ENCODE results near the gene OTUB1.

Gene OTUB1

DNA sequence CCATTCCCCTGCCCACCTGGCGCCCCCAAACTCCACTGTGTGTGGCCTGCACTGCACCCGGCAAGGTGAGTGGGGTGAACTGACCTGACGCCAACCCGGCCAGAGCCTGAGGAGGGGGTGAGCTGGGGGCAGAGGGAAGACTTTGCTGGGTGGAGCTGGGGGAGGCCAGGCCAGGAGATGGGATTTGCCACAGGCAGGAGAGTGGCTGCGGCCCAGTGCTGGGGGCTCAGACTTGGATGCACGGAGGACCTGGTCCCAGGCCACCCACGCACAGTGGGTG lies 31.6 kb downstream of the OTUB1 start:
- Histone ChIP-seq H4K91ac (ENCODE audit: low read length) (no peak overlapping the region), H2BK120ac (ENCODE audit: low read depth, low read length) (no peak overlapping the region), H3K4ac (ENCODE audit: low read depth in 1 of 2, low read length in 2 of 2) (no peak overlapping the region), H2BK15ac (ENCODE audit: low read depth, poor library complexity, severe bottlenecking) (no peak overlapping the region), H3K4me2 (ENCODE audit: low read length, poor library complexity, severe bottlenecking) (no peak overlapping the region), H2AFZ (ENCODE audit: low read depth, low read length) (no peak overlapping the region), H4K8ac (ENCODE audit: low read length) (no peak overlapping the region), H3K9ac (ENCODE audit: low read length) (no peak overlapping the region), H3K4me1 (ENCODE audit: control insufficient read depth, insufficient read depth, low read depth, low read length) (peaks cover 9% of the 10 kb centered on the region), H3K4me3 (ENCODE audit: insufficient read depth in 1 of 2, low read depth in 1 of 2, low read length in 2 of 2) (no peak overlapping the region), H3K36me3 (ENCODE audit: control insufficient read depth in 1 of 2, insufficient read depth in 2 of 2, low read depth in 1 of 2, low read length in 2 of 2) (no peaks in the 10 kb centered on the region), H2AK5ac (ENCODE audit: low read length, severe bottlenecking) (no peak overlapping the region), H2BK12ac (ENCODE audit: low read length in 2 of 2) (no peak overlapping the region), H3K27ac (ENCODE audit: low read length, poor library complexity, severe bottlenecking) (no peak overlapping the region), H3K27me3 (ENCODE audit: control insufficient read depth in 1 of 2, insufficient read depth in 1 of 2, low read length in 2 of 2) (peaks cover 10 to 40% of the 10 kb centered on the region in 2 experiments), H3K23ac (ENCODE audit: low read length in 2 of 2) (no peak overlapping the region), H2BK5ac (ENCODE audit: low read depth, low read length, poor library complexity, severe bottlenecking) (no peak overlapping the region), H3K14ac (ENCODE audit: low read length in 2 of 2) (no peak overlapping the region), H3K9me3 (ENCODE audit: control insufficient read depth, low read length) (no peaks in the 10 kb centered on the region), H3K79me1 (replicated peaks; ENCODE audit: low read length, poor library complexity, severe bottlenecking) (no peaks in the 10 kb centered on the region), H3K18ac (ENCODE audit: low read depth in 1 of 2, low read length in 2 of 2) (no peak overlapping the region)
- DNase-seq: no peak
- 93% methylated on average over 7 of the region's 7 CpGs for WGBS

GRCh38 chr11:64018310-64018709 lies 32.1 kb downstream of the OTUB1 start:
- no peak overlapping the region for H3K9ac ChIP-seq (ENCODE audit: low read length)
- no peak overlapping the region for H4K91ac ChIP-seq (ENCODE audit: low read length)
- H4K8ac ChIP-seq (ENCODE audit: low read length): no peak overlapping the region
- H3K14ac ChIP-seq (ENCODE audit: low read length in 2 of 2): no peak overlapping the region
- no peaks in the 10 kb centered on the region for H3K36me3 ChIP-seq (ENCODE audit: control insufficient read depth in 1 of 2, insufficient read depth in 2 of 2, low read depth in 1 of 2, low read length in 2 of 2)
- H3K79me1 ChIP-seq (replicated peaks; ENCODE audit: low read length, poor library complexity, severe bottlenecking): no peaks in the 10 kb centered on the region
- 93% methylated on average over 8 of the region's 8 CpGs for WGBS
- no peak overlapping the region for H3K4me3 ChIP-seq (ENCODE audit: insufficient read depth in 1 of 2, low read depth in 1 of 2, low read length in 2 of 2)
- H3K4ac ChIP-seq (ENCODE audit: low read depth in 1 of 2, low read length in 2 of 2): no peak overlapping the region
- H3K23ac ChIP-seq (ENCODE audit: low read length in 2 of 2): no peak overlapping the region
- no peak overlapping the region for H3K27ac ChIP-seq (ENCODE audit: low read length, poor library complexity, severe bottlenecking)
- H3K4me2 ChIP-seq (ENCODE audit: low read length, poor library complexity, severe bottlenecking): no peak overlapping the region
- no peak overlapping the region for H3K18ac ChIP-seq (ENCODE audit: low read depth in 1 of 2, low read length in 2 of 2)
- H2AFZ ChIP-seq (ENCODE audit: low read depth, low read length): no peak overlapping the region
- H2BK12ac ChIP-seq (ENCODE audit: low read length in 2 of 2): no peak overlapping the region
- peaks cover 10 to 40% of the 10 kb centered on the region in 2 experiments for H3K27me3 ChIP-seq (ENCODE audit: control insufficient read depth in 1 of 2, insufficient read depth in 1 of 2, low read length in 2 of 2)
- H3K4me1 ChIP-seq (ENCODE audit: control insufficient read depth, insufficient read depth, low read depth, low read length): peaks cover 9% of the 10 kb centered on the region
- H2BK120ac ChIP-seq (ENCODE audit: low read depth, low read length): no peak overlapping the region
- H2BK15ac ChIP-seq (ENCODE audit: low read depth, poor library complexity, severe bottlenecking): no peak overlapping the region
- H2BK5ac ChIP-seq (ENCODE audit: low read depth, low read length, poor library complexity, severe bottlenecking): no peak overlapping the region
- no peak overlapping the region for H2AK5ac ChIP-seq (ENCODE audit: low read length, severe bottlenecking)
- no peaks in the 10 kb centered on the region for H3K9me3 ChIP-seq (ENCODE audit: control insufficient read depth, low read length)
- DNase-seq: no peak

DNA sequence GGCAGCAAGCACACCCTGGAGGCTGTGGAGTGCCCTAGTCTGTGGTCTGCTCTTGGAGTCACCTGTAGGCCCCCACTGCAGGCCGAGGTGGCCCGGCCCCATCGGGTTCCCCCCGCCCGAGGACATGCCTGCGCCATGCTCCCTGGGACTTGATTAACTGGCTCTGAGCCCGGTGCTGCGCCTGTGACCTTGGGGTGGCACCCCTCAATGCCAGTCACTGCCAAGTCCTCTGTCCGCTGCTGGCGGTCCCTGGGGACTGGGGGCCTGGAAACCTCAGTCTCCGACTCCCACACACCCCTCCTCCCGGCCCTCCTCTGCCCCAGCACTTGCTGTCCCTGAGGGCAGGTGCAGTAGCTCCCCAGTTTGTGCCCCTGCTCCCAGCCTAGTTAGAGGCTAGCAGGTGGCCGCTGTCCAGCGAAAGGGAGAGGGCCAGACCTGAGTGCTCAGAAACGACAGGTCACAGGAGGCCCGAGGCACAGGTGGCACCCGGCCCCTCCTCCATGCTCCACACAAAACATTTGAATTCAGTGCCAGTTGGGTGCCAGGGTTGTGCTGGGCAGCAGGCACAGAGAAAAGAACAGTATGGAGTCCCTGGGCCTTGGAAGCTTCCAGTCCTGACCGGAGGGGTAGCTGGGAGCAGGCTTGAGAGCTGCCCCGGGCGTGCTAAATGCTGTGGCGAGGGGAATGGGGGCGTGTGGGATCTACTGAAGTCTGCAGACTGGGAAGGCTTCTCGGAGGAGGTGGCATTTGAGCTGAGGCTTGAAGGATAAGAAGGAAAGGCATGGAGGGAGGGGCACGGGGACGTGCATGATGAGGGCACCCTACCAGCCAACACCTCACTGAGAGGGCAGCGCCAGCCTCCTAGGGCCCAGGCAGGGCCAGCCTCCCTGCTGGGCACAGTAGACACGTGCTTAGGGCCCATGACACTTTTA lies 33.1 kb downstream of the OTUB1 start:
- no peak overlapping the region for H3K14ac ChIP-seq (ENCODE audit: low read length in 2 of 2)
- H3K4me1 ChIP-seq (ENCODE audit: control insufficient read depth, insufficient read depth, low read depth, low read length): peaks cover 9% of the 10 kb centered on the region
- H3K4ac ChIP-seq (ENCODE audit: low read depth in 1 of 2, low read length in 2 of 2): no peak overlapping the region
- no peak overlapping the region for H4K91ac ChIP-seq (ENCODE audit: low read length)
- H2BK12ac ChIP-seq (ENCODE audit: low read length in 2 of 2): no peak overlapping the region
- H3K23ac ChIP-seq (ENCODE audit: low read length in 2 of 2): no peak overlapping the region
- 83% methylated on average over 27 of the region's 27 CpGs for WGBS
- no peaks in the 10 kb centered on the region for H3K36me3 ChIP-seq (ENCODE audit: control insufficient read depth in 1 of 2, insufficient read depth in 2 of 2, low read depth in 1 of 2, low read length in 2 of 2)
- H2BK120ac ChIP-seq (ENCODE audit: low read depth, low read length): no peak overlapping the region
- H2BK5ac ChIP-seq (ENCODE audit: low read depth, low read length, poor library complexity, severe bottlenecking): no peak overlapping the region
- DNase-seq: no peak
- H3K9me3 ChIP-seq (ENCODE audit: control insufficient read depth, low read length): no peaks in the 10 kb centered on the region
- no peak overlapping the region for H3K9ac ChIP-seq (ENCODE audit: low read length)
- no peak overlapping the region for H2BK15ac ChIP-seq (ENCODE audit: low read depth, poor library complexity, severe bottlenecking)
- peaks cover 10 to 40% of the 10 kb centered on the region in 2 experiments for H3K27me3 ChIP-seq (ENCODE audit: control insufficient read depth in 1 of 2, insufficient read depth in 1 of 2, low read length in 2 of 2)
- H2AK5ac ChIP-seq (ENCODE audit: low read length, severe bottlenecking): no peak overlapping the region
- no peak overlapping the region for H3K18ac ChIP-seq (ENCODE audit: low read depth in 1 of 2, low read length in 2 of 2)
- H2AFZ ChIP-seq (ENCODE audit: low read depth, low read length): no peak overlapping the region
- H3K4me2 ChIP-seq (ENCODE audit: low read length, poor library complexity, severe bottlenecking): no peak overlapping the region
- no peak overlapping the region for H4K8ac ChIP-seq (ENCODE audit: low read length)
- H3K27ac ChIP-seq (ENCODE audit: low read length, poor library complexity, severe bottlenecking): no peak overlapping the region
- H3K4me3 ChIP-seq (ENCODE audit: insufficient read depth in 1 of 2, low read depth in 1 of 2, low read length in 2 of 2): no peak overlapping the region
- H3K79me1 ChIP-seq (replicated peaks; ENCODE audit: low read length, poor library complexity, severe bottlenecking): no peaks in the 10 kb centered on the region

DNA sequence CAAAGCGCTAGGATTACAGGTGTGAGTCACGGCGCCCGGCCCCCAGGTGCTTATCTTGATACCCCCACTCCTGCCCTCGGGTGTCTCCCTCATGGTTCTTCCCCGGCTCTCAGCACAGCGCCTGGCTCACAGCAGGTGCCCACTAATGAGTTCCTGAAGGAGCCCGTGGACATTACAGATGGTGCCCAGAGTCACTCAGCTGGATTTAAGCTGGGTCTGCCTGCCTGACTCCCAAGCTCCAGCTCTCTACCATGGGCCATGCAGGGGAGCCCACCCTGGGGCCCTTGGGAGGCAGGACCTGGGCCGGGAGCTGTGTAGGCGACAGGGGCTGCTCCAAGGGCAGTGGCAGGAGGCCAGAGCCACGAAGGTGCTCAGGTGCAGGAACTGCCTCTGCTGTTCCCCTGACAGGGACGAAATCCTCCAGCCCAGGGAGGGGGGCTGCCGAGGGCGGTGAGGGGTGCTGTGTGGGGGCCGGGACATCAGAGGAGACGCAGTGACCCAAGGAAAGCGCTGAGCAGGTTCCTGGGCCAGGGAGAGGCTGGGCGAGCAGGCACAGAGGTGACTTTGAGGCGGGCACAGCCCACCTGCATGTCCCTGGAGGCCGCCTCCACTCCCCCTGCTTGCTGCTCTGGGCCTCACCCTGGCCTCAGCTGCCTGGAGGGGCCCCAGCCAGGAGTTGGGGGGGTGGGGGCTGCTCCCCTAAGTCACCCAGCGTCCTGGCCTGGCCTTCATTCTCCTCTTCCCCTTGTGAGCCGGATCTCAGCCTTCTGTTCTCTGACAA lies 34.9 kb downstream of the OTUB1 start:
- H3K9me3 ChIP-seq (ENCODE audit: control insufficient read depth, low read length): no peaks in the 10 kb centered on the region
- H2BK120ac ChIP-seq (ENCODE audit: low read depth, low read length): no peak overlapping the region
- H3K18ac ChIP-seq (ENCODE audit: low read depth in 1 of 2, low read length in 2 of 2): no peak overlapping the region
- H2BK5ac ChIP-seq (ENCODE audit: low read depth, low read length, poor library complexity, severe bottlenecking): no peak overlapping the region
- H2BK15ac ChIP-seq (ENCODE audit: low read depth, poor library complexity, severe bottlenecking): peak overlapping the region; percentile 52
- H3K23ac ChIP-seq (ENCODE audit: low read length in 2 of 2): no peak overlapping the region
- no peak for DNase-seq
- no peaks in the 10 kb centered on the region for H3K79me1 ChIP-seq (replicated peaks; ENCODE audit: low read length, poor library complexity, severe bottlenecking)
- peaks cover 10 to 33% of the 10 kb centered on the region in 2 experiments for H3K27me3 ChIP-seq (ENCODE audit: control insufficient read depth in 1 of 2, insufficient read depth in 1 of 2, low read length in 2 of 2)
- no peak overlapping the region for H2AFZ ChIP-seq (ENCODE audit: low read depth, low read length)
- no peak overlapping the region for H3K27ac ChIP-seq (ENCODE audit: low read length, poor library complexity, severe bottlenecking)
- 65% methylated on average over 18 of the region's 22 CpGs for WGBS
- no peaks in the 10 kb centered on the region for H3K36me3 ChIP-seq (ENCODE audit: control insufficient read depth in 1 of 2, insufficient read depth in 2 of 2, low read depth in 1 of 2, low read length in 2 of 2)
- H3K4me1 ChIP-seq (ENCODE audit: control insufficient read depth, insufficient read depth, low read depth, low read length): peaks cover 11% of the 10 kb centered on the region
- no peak overlapping the region for H2AK5ac ChIP-seq (ENCODE audit: low read length, severe bottlenecking)
- no peak overlapping the region for H4K8ac ChIP-seq (ENCODE audit: low read length)
- H2BK12ac ChIP-seq (ENCODE audit: low read length in 2 of 2): no peak overlapping the region
- H3K4ac ChIP-seq (ENCODE audit: low read depth in 1 of 2, low read length in 2 of 2): no peak overlapping the region
- no peak overlapping the region for H4K91ac ChIP-seq (ENCODE audit: low read length)
- no peak overlapping the region for H3K14ac ChIP-seq (ENCODE audit: low read length in 2 of 2)
- H3K4me2 ChIP-seq (ENCODE audit: low read length, poor library complexity, severe bottlenecking): no peak overlapping the region
- H3K9ac ChIP-seq (ENCODE audit: low read length): no peak overlapping the region
- no peak overlapping the region for H3K4me3 ChIP-seq (ENCODE audit: insufficient read depth in 1 of 2, low read depth in 1 of 2, low read length in 2 of 2)

Measured in mesenchymal stem cell (in vitro differentiated cells and primary cell).